ENCODE data around the gene PHACTR3.

- no peak for TF ChIP-seq JUND (IDR thresholded peaks at IDR 0.05; ENCODE audit: low read length)
- no peak for TF ChIP-seq EZH2 (IDR thresholded peaks at IDR 0.05; ENCODE audit: low read depth, low read length, severe bottlenecking)
- TF ChIP-seq CTCF (IDR thresholded peaks at IDR 0.05; ENCODE audit: control extremely low read depth in 1 of 3, insufficient read depth in 1 of 3, low read depth in 1 of 3, low read length in 3 of 3), result no peak
- TF ChIP-seq HDAC2 (IDR thresholded peaks at IDR 0.05; ENCODE audit: borderline replicate concordance in 1 of 2, low read depth in 2 of 2, low read length in 2 of 2), result no peak
- no peak for TF ChIP-seq RXRA (IDR thresholded peaks at IDR 0.05; ENCODE audit: insufficient read depth, low read depth, low read length)
- no peak for TF ChIP-seq SRF (IDR thresholded peaks at IDR 0.05; ENCODE audit: low read depth, low read length)
- no peak for TF ChIP-seq GTF2F1 (IDR thresholded peaks at IDR 0.05; ENCODE audit: borderline replicate concordance, low read depth, low read length)
Measured at GRCh38 chr20:59583428-59584277, 20.7 kb upstream of the PHACTR3 start.
